LNCAP (cell line): ENCODE results near the gene PRX.

Source experiments
- TF ChIP-seq, protein P1 (sequence below): fragments of 450-650 bp; IDR thresholded peaks from 2 replicates; pipeline ENCODE4 v1.5.1; 2017; ENCODE audit warnings: mild to moderate bottlenecking

Gene PRX

DNA sequence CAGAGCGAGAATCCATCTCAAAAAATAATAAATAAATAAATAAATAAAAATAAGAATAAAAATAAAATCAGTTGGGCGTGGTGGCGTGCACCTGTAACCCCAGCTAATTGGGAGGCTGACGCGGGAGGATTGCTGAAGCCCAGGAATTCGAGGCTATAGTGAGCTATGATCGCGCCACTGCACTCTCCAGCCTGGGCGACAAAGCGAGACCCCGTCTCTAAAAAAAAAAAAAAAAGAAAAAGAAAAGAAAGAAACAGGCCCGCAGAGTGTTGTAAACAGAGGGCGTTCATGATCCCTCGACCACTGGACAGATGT lies 7.2 kb upstream of the PRX start:
- TF ChIP-seq, protein P1, sequence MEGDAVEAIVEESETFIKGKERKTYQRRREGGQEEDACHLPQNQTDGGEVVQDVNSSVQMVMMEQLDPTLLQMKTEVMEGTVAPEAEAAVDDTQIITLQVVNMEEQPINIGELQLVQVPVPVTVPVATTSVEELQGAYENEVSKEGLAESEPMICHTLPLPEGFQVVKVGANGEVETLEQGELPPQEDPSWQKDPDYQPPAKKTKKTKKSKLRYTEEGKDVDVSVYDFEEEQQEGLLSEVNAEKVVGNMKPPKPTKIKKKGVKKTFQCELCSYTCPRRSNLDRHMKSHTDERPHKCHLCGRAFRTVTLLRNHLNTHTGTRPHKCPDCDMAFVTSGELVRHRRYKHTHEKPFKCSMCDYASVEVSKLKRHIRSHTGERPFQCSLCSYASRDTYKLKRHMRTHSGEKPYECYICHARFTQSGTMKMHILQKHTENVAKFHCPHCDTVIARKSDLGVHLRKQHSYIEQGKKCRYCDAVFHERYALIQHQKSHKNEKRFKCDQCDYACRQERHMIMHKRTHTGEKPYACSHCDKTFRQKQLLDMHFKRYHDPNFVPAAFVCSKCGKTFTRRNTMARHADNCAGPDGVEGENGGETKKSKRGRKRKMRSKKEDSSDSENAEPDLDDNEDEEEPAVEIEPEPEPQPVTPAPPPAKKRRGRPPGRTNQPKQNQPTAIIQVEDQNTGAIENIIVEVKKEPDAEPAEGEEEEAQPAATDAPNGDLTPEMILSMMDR = no peak

DNA sequence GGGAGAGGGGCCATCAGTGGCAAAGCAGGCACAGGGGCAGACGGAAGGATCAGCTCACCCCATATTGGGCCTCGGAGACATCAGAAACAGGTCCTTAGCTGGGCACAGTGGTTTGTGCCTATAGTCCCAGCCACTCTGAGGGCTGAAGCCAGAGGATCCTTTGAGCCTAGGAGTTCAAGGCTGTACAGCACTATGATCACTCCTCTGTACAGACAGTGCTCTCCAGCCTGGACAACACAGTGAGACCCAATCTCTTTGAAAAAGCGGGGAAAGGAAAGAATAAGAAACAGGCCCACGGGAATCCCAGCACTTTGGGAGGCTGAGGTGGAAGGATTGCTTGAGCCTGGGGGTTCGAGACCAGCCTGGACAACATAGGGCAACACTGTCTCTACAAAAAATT lies 6.6 kb upstream of the PRX start:
- TF ChIP-seq, protein P1 = no peak

DNA sequence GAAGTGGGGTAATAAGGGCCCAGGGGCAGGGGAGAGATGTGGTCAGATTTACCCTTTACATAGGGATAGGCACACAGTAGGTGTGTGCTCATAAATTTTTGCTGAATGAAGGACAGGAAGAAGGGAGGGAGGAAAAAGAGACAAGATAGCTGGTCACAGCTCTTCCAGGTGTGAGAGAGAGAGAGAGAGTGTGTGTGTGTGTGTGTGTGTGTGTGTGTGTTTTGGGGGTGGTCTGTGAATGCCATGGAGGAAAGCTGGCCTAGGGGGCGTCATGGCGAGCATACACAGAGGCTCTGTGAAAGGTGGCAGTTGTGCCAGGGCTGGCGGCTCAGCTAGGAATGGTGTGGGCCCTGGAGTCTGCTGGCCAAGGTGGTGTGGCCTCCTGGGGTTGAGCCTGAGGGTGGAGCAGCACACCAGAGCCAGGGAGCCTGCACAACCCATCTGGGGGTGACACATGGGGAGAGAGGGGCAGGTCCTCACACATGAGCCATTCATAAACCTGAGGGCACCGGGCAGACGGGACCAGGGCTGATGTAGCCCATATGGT lies 6.0 kb upstream of the PRX start:
- TF ChIP-seq, protein P1 = no peak

GRCh38 chr19:40418040-40418439 lies 4.9 kb upstream of the PRX start:
- TF ChIP-seq, protein P1 = no peak

DNA sequence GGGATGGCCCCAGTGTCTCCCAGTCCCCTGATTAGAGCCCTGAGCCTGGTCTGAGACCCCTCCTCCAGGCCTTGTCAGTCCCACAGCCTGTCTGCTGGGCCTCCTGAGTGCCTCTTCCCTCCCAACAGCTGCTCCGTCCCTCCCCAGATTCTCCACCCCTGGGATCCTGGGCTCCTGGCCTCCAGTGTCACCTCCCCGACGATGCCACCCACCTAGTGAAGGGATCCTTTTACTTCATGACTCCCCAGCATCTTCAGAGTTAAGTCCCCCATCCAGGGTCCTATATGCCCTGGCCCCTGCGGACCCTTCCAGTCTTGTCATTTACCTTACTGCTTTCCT lies 4.4 kb upstream of the PRX start:
- TF ChIP-seq, protein P1 = no peak

DNA sequence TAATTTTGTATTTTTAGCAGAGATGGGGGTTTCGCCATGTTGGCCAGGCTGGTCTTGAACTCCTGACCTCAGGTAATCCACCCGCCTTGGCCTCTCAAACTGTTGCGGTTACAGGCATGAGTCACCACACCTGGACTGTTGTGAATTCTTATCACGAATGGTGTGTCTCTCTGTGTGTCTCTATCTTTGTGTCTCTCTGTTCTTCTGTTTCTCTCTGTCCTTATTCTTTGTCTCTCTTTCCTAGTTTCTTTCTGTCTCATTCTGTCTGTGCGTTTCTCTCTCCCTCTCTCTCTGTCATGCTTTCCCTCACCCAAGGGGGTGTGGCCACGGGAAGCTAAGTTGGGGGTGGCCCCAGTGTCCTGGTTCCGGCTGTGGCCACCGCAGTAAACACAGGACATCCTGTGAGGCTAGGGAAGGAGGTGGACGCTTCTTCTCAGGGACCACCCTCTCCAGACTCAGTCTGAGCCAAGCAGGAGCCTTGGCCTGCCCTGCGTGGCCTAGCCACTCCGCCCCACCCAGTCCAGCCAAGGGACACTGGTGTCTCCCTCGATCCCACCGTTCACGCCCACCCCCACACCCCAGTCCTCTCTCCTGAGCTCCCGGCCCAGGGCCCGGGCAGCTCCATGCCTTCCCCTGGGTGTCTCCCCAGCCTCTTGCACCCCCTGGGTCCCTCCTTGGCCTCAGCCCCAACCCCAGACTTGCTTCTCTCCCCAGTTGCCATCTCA lies 3.9 kb upstream of the PRX start:
- TF ChIP-seq, protein P1 = no peak

DNA sequence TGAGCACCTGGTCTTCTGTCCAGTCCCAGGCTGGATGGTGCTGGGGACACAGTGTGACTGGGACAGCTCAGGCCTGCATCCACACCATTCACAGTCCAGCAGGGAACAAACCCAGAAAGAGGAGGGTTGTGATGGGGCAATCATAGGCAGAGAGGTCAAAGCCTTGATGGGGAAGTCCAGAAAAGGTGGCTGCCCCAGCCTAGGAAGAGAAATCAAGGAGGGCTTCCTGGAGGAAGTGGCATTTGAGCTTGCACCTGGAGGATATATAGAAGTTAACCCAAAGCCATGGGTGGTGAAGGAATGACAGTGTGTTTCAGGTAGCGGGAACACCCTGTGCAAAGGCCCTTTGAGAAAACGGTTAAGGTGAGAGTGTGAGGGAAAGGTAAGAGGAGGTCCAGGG lies 2.6 kb upstream of the PRX start:
- TF ChIP-seq, protein P1 = no peak
